BE2C (cell line): ENCODE measurements around the gene FCGR3A.

Experiments
- DNase-seq: peaks from one replicate; pipeline ENCODE4 v3.0.0-alpha.2; 2020
- H3K27me3 ChIP-seq: fragments of 250-450 bp; sonication (Bioruptor Pico); 2 replicates; pipeline ENCODE4 v1.5.1; 2020; ENCODE audit warnings: mild to moderate bottlenecking
- H3K36me3 ChIP-seq: fragments of 250-450 bp; sonication (Bioruptor Pico); 2 replicates; pipeline ENCODE4 v1.5.1; 2020; ENCODE audit warnings: mild to moderate bottlenecking
- H3K4me1 ChIP-seq: fragments of 250-450 bp; sonication (Bioruptor Pico); 2 replicates; pipeline ENCODE4 v1.5.1; 2020
- H3K4me3 ChIP-seq: 2 replicates; pipeline ENCODE4 v1.5.1; 2011; ENCODE audit warnings: low read depth, low read length
- H3K9me3 ChIP-seq: fragments of 250-450 bp; sonication (Bioruptor Pico); 2 replicates; pipeline ENCODE4 v1.5.1; 2020
- CTCF ChIP-seq: IDR thresholded peaks from 2 replicates; pipeline ENCODE4 v1.5.1; 2012; ENCODE audit warnings: mild to moderate bottlenecking, low read depth, low read length

Gene FCGR3A

GRCh38 chr1:161497961-161498360 lies 51.7 kb downstream of the FCGR3A start:
- no peak for TF ChIP-seq CTCF
- DNase-seq = no peak
- no peaks in the 10 kb centered on the region for H3K4me1 ChIP-seq
- H3K27me3 ChIP-seq = peaks cover 56% of the 10 kb centered on the region
- no peaks in the 10 kb centered on the region for H3K36me3 ChIP-seq
- no peak overlapping the region for H3K4me3 ChIP-seq
- no peaks in the 10 kb centered on the region for H3K9me3 ChIP-seq

- DNase-seq = no peak
- TF ChIP-seq CTCF = no peak
- Histone ChIP-seq H3K4me3 (no peak overlapping the region), H3K9me3 (no peaks in the 10 kb centered on the region), H3K36me3 (no peaks in the 10 kb centered on the region), H3K4me1 (no peaks in the 10 kb centered on the region), H3K27me3 (peaks cover 71% of the 10 kb centered on the region)
Observed at GRCh38 chr1:161495490-161495889, 54.1 kb downstream of the FCGR3A start.

- H3K36me3 ChIP-seq = no peaks in the 10 kb centered on the region
- no peak for DNase-seq
- H3K27me3 ChIP-seq = peaks cover 73% of the 10 kb centered on the region
- H3K4me3 ChIP-seq = no peak overlapping the region
- no peaks in the 10 kb centered on the region for H3K9me3 ChIP-seq
- no peaks in the 10 kb centered on the region for H3K4me1 ChIP-seq
- TF ChIP-seq CTCF = no peak
Observed at GRCh38 chr1:161494091-161494735, 55.4 kb downstream of the FCGR3A start.

GRCh38 chr1:161492827-161493226 lies 56.8 kb downstream of the FCGR3A start:
- DNase-seq = no peak
- Histone ChIP-seq H3K27me3 (peaks cover 70% of the 10 kb centered on the region), H3K36me3 (no peaks in the 10 kb centered on the region), H3K4me3 (no peak overlapping the region), H3K4me1 (no peaks in the 10 kb centered on the region), H3K9me3 (no peaks in the 10 kb centered on the region)
- no peak for TF ChIP-seq CTCF
